HG02642 (cell line): Measurements from ENCODE around the gene CD302.
"Not testable (repeated sequence)": the region's sequence is repeated elsewhere in the genome, so short reads cannot be mapped to it uniquely, and the experiment has no call there.

Source experiments
- ATAC-seq: cut with Tn5 transposase; IDR thresholded peaks from one replicate; pipeline ENCODE4 v1.9.1; 2021; ENCODE audit warnings: mild to moderate bottlenecking; ENCODE audit not compliant: unreplicated experiment, poor library complexity

CD302 gene

DNA sequence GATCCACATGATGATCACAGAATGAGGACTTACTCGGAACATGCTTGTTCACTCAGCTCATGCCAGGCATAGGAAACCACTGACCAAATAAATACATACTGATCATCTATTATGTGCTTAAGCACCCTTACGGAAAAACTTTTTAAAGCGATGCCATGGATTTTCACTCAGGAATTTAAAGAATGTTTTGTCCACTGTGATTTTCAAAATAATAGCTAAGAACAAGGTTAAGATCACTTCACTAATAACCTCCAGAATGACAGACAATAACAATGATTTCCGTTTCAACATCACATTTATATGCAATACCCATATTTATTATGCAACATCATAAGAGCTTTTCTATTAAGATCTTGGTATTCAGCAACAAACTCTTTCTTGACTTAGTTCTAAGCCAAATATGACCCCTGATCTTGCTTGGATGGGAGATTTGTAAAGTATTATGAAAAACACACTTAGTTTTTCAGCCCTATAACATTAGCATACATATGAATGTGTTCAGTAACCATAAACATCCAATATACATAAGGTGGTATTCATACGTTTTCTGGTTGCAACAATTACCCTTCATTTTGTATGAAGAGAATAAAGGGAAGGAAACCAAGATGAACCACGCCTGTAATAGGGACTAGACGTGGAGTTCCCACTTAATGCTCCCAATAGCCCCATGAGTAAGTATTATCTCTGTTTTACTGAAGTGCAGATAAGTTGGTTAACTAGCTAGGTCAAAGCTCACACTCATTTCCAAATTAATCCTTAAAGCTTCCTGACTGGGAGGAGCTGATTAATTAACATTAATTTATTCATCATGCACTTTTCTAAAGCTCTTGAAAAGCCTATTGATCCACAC lies 1.9 kb downstream of the CD302 start:
- ATAC-seq = no peak

DNA sequence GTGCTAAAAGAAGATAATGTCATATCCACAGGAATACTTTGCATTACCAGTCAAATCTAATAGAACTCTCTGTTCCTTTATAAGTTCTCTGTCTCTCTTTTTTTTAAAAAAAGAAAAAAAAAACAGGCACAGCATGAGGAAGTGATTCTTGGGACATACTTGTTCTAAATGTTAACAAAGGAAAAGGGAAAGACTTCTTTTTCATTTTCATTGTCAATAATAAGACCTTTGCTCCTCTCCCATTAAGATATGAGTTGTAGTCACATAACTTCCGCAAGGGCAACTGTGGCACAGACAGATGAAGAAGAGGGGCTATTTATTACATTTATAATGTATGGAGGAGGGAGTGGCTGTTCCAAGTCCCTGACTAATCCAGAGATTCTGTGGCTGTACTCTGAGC lies 4.7 kb downstream of the CD302 start:
- no peak for ATAC-seq

DNA sequence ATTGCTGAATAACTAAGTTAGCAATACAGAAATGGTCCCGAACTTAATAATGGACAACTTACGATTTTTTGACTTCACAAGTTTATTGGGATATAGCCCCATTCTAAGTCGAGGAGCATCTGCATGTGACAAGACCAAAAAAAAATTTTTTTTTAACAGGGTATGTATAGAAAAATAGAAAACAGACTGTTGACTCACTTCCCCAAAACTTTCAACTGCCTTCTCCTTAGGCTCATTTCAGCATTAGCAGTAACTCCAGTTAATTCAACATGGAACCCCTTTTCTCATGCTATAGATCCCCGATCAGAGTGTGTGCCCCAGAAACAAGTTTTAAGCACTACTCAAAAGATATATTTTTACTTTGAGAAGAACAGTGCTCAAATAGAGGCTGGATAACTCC lies 5.4 kb downstream of the CD302 start:
- no peak for ATAC-seq

DNA sequence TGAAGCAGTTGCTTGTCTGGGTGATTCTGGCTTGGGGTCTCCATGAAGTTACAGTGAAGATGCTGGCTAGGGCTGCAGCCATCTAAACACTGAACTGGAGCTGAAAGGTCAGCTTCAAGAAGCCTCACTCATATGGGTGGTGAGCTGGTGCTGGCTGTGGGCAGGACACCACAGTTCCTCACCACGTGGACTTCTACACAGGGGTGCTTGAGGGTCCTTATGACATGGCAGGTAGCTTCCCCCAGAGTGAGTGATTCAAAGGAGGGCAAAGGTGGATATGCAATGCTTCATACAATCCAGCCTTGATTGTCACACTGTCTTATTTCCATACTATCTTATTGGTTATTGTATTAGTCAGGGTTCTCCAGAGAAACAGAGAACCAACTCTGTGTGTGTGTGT lies 6.0 kb downstream of the CD302 start:
- ATAC-seq = no peak

DNA sequence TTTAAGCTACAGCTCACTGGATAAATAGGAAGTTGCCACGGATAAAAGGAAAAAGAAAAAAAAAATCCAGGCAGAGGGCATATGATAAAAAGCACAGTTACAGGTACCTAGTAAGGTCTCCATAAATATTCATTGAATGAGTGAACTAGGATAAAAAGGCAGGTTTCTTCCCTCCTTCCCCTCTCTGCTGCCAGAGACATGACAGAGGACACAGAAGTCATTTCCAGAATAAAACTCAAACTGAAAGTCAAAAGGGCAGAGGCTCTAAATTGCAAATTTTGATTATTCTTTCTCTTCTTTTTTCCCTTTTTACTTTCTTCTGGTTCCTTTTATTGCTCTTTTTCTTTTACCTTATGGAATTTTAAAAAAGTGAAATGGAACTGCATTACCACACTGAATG lies 7.7 kb downstream of the CD302 start:
- ATAC-seq = no peak

DNA sequence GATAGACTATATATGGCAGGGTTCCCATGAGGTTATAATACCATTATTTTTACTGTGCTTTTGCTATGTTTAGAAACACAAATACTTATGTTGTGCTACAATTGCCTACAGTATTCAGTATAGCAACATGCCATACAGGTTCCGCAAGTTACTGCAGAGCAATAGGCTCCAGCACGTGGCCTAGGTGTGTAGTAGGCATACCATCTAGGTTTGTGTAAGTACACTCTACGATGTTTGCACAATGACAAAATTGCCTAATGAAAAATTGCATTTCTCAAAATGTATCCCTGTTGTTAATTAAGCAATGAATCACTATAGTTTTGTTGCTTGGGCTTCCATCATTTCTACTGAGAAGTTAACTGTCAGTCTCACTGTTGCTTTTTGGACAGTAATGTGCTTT lies 9.8 kb downstream of the CD302 start:
- no peak for ATAC-seq

DNA sequence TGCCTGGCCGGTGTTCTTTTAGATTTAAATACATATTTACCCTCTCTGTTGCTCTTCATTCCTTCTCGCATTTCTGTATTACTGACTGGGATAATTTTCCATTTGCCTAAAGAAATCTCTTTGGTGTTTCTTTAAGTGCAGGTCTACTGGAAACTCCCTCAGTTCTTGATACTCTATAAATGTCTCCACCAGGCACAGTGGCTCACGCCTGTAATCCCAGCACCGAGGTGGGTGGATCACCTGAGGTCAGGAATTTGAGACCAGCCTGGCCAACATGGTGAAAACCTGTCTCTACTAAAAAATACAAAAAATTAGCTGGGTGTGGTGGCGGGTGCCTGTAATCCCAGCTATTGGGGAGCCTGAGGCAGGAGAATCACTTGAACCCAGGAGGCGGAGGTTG lies 10.4 kb downstream of the CD302 start:
- not testable (repeated sequence) for ATAC-seq

DNA sequence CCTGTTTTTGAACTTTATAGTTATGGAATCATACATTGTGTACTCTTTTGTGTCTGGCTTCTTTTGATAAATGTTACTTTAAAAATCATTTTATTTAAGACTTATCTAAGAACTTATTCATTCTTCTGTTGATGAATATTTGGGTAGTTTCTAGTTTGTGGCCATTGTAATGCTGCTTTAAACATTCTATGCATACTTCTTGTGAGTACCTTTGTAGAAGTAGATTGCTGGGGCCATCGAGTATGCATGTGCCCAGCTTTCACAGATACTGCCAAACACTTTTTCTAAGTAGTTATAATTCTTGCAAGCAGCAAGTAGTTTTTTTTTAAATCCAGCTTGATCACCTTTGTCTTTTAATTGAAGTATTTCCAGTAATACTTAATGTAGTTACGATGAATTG lies 11.1 kb downstream of the CD302 start:
- ATAC-seq = no peak

DNA sequence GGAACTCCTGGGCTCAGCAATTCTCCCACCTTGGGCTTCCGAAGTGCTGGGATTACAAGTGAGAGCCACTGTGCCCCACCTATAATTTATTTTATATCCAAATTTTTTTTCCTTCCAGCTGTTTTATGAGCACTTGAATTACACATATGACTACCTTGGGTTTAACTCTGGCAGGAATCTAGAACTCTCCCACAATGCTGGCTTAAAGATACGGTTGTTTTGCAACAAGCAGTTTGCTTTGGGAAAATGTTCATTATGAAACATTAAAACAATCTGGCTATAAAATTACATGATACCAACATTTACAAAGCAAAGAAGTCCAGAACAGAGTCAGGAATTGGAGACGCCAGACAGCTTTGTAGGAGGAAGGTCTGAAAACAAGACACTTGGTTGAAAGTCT lies 12.8 kb downstream of the CD302 start:
- no peak for ATAC-seq

DNA sequence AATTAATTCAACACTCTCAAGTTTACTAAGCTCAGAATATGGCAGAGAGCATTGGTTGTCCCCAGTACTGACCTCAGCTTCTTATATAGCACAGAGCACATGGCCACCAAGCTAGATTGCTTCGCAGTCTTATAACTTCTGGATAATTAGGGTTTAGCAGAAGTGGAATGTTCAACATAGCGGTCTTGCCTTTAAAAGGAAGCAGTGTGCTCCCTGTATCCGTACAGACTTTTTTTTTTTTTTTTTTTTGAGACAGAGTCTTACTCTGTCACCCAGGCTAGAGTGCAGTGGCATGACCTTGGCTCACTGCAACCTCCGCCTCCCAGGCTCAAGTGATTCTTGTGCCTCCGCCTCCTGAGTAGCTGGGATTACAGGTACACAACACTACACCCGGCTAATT lies 13.3 kb downstream of the CD302 start:
- ATAC-seq = not testable (repeated sequence)

DNA sequence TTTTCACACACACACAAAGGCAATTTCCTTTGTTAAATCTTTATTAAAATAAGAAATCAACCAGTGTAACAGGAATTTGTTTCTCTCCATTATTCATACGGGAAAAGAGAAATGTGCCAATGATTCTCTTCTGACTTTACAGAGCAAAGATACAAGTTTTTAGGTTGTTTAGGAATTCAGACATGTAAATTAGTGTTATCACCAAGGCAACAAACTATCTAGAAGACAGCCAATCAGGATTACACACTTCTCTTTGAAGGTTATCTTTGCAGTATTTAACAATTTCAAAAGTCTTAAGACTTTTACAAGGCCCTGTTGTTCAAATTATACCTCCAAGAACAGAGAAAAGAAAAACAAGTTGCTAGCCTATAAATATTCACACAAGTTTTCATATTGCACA lies 14.5 kb downstream of the CD302 start:
- ATAC-seq = no peak

DNA sequence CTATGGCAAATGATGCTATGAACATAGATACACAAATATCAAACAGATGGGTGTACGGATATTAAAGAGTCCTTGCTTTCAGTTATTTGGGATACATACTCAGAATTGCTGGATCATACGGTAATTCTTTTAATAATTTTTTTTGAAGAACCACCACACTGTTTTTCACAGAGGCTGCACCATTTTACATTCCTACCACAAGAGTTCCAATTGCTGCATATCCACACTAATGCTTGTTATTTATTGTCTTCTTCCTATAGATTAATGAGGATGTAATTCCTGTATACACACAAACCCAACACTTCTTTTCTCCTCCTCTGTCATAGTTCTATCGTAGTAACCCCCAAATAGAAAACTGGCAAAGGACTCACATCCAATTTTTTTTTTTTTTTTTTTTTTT lies 21.7 kb downstream of the CD302 start:
- ATAC-seq = no peak

DNA sequence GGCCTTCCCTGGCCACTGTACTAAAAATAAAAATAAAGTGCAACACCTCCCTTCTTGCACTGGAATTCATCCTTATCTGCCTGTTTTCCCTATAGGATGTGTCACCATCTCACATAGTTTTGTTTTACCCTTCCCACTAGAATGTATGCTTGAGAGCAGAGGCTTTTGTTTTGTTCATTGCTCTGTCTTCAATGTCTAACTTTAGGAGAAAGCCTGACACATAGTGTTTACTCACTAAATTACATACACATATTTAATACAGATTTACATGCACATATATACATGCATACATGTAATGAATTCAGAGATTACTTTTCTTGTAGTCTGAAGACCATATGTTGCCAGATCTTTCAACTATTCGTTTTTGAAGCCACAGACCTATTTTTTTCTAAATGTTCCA lies 23.0 kb downstream of the CD302 start:
- no peak for ATAC-seq

DNA sequence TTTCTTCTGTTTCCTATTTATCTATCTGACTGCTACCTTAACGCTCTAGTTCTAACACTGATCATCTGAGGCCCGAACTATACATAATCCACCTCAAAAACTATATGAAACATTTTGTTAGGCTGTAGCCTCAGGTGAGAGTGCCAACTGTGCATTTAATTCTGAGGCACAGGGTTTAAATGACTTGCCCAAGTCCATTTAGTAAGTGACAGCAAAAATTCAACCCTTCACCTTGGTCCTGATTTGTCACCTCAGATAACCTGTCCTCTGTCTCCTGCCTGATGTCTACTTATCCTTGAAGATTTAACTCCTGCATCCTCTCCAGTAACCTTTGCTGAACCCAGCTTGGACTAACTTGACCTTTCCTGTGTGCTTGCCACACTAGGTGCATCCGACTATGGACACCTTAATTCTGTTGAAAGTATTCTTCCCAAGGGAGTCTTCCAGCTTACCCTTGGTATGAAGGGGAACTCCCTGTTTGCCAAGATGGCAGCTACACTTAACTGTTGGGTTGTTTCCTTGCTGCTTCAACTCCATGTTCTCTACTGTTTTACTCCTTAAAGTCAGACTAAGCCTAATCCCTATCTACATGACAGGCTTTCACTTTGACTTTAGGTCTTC lies 23.5 kb downstream of the CD302 start:
- no peak for ATAC-seq

DNA sequence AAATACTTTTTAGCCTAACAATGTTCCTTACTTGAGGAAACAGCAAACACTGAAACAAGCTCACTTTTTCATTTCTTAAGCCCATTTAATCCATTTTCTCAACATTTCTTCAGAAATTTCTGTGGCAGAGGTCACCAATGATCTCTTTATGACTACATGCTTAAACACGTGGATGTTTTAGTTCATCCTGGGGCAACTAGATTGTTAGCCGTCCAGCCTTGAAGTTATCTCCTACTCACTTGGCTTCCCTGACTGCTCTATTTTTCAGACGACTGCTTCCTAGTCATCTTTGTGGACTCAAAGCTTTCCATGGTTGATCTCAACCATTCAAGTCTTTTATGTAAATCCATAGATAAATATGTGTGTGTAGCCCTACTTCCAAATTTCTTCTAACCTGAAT lies 24.1 kb downstream of the CD302 start:
- no peak for ATAC-seq

DNA sequence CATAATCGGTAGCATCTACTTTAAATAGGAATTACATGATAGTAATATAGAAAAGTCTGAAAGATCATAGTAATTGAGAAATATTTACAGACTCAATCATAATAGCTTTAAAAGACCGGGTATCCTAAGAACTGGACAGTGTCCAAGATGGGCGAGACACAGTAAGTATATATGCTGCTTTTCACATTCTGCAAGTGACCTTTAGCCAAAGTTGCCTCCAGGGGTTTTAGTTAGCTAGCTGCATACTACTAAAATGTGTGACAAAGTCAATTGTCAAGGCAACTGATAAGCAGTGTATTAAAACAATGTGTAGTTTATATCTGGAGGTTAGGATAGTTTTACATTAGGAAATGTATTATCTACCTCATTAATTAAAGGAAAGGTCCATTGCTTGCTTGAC lies 24.6 kb downstream of the CD302 start:
- no peak for ATAC-seq

DNA sequence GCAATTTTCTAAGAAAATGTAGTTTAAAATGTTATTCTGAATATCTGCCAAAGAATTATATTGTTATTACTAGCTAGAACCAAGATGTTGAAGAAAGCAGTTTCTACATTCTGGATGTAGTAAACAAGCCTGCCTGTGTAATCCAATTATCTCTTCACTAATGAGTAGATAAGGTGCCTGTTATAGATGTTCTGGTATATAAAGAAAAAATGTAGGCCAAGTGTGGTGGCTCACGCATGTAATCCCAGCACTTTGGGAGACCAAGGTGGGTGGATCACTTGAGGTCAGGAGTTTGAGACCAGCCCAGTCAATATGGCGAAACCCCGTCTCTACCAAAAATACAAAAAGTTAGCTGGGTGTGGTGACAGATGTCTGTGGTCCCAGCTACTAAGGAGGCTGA lies 28.9 kb downstream of the CD302 start:
- ATAC-seq = no peak

DNA sequence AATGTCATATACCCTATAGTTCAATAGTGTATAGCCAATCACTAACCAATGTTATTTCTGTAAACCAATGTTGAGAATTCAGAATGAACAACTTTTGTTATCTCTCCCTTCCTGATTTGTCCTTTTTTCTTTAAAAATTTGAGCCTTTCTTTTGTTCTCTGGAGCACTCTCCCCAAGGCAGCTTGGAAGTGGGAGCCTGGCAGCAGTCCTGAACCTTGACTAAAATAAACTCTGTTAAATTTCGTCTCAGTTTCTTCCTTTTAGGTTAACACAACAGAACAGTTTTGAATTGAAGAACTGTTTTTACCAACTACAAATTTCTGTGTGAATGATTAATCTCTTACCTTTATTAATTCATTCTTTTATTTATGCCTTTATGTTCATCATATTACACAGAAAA lies 35.9 kb downstream of the CD302 start:
- ATAC-seq = no peak

DNA sequence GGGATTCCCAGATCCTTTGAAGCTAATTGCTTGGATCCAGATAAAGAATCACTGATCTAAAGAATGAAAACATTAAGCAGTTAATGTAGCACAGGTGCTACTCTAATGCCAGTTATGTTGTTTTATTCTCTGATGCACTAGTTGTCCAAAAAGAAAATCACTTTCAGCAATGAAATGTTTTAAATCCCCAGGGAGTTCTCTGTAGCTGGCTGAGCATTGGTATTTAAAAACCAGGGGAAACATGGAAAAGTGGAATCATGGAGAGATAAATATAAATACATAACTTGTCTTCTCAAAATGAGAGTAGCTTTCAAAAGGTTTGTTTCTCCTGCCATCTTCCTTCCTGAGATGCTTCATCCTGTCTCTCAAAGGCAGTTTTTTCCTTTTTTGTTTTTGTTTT lies 37.7 kb downstream of the CD302 start:
- no peak for ATAC-seq

DNA sequence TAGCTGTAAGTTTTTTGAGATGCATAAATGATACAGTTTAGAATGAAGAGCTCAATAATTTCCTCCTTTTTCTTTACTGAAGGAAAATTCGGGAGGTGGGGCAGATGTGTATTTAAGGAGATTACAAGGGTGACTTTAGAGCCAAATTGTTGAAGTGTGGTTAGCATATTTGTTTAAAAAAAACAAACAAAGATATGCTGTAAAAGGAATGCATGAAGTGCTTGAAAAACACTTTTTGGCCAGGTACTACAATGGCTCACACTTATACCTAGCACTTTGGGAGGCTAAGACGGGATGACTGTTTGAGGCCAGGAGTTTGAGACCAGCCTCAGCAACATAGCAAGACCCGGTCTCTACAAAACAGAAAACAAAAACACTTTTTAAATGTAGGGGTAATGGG lies 38.4 kb downstream of the CD302 start:
- ATAC-seq = no peak

DNA sequence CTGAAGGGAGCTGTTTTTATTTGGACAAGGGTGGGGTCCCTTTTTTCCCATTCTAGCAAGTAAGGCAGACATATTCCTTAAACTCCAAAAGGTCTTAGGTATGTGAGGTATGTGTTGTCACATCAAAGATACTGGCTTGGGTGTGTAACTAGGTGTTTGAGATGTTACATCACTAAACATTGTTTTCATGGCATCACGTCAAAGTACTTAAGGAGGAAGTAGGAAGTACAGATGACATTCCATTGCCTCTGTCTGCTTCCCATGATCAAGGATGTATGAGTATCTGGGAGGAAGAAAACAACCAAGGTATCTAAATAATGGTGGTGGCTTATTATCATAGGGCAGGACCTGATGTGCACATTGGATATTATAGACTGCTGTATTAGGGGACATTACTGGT lies 39.3 kb downstream of the CD302 start:
- ATAC-seq = no peak

DNA sequence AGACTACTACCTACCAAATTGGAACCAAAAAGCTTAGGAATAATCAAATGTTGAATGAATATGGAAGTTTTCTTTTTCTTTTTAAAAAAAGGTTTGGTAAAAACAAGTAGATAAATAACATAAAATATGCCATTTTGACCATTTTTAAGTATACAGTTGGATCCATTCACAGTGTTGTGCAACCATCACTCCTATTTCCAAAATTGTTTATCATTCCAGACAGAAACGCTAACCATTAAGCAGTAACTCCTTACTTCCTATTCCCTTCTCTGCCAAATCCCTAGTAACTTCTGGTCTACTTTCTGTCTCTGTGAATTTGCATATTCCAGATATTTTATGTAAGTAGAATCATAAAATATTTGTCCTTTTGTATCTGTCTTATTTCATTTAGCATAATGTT lies 39.8 kb downstream of the CD302 start:
- no peak for ATAC-seq
